T-helper 1 cell treated with Interleukin-12 subunit alpha and Interleukin-12 subunit beta and Interleukin-4 antibody, amounts not matched to agents 30 ng/mL and 1 ng/mL, for 36 hours (primary cell): Measurements from ENCODE around the gene CTBP2. TPM values are rescaled to one million over a fixed set of nuclear protein-coding genes. Genes with fewer than 3 reads are reported as not detected.
"Not testable (repeated sequence)": the region's sequence is repeated elsewhere in the genome, so short reads cannot be mapped to it uniquely, and the experiment has no call there.

Experiments
- intact Hi-C: fragments of 100-400 bp; cut with micrococcal nuclease; formaldehyde crosslinking; loops from one replicate; pipeline ENCODE4 v1.15.1; 2024
- total RNA-seq: library from RNA; stranded (reverse); gene quantifications from 2 replicates; pipeline ENCODE4 v1.2.3, GENCODE V29; 2022

CTBP2 gene
- total RNA-seq, 1 donor from 2014 or later: 0.39 TPM

GRCh38 chr10:125089469-125089868 lies 70.9 kb downstream of the CTBP2 start:
- intact Hi-C loops: no loop called here

- intact Hi-C loops: no loop called here
These were observed 72.5 kb downstream of the CTBP2 start for GRCh38 chr10:125087897-125088215.

DNA sequence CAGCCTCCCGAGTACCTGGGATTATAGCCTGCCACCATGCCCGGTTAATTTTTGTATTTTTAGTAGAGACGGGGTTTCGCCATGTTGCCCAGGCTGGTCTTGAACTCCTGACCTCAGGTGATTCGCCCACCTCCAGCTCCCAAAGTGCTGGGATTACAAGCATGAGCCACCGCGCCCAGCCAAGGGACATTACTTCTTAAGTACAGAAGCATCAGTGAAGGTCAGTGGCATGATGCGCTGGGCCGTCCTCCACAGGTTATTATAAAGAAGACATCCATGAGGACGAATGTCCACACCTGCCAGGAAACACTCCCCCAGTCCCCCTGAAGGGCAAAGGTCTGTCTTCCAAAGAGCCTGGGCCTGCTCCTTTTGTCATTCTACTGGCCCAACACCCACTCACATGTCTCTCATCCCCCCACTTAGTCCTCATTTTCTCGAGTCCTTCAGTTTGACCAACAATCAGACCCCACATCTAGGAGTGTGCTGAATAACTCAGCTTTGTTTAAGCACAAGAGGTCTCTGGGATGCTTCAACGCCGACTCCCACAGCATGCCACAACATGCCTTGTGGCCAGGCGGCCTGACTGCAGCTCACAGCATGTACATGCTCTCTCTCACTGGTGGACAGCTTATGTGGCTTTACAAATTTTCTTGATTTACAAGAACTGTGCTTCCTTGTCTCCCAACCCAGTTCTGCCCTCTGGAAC lies 73.0 kb downstream of the CTBP2 start:
- intact Hi-C loops: no loop called here

DNA sequence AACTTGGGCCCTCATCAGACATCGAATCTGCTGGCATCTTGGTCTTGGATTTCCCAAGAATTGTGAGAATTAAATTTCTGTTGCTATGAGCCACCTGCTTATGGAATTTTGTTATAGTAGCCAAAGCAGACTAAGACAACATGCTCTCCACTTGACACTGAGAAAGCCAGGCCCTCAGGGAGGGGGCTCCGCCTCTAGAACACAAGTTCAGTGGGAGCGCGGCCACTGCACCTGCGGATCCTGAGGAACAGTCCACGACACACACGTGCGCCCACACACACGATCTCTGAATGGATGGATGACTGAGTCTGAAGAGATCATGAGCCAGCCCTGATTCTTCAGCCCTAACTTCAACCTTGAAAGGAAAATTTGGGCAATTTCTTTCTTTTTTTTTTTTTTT lies 73.7 kb downstream of the CTBP2 start:
- intact Hi-C loops: no loop called here

GRCh38 chr10:125085258-125086054 lies 74.9 kb downstream of the CTBP2 start:
- intact Hi-C loops: no loop called here

DNA sequence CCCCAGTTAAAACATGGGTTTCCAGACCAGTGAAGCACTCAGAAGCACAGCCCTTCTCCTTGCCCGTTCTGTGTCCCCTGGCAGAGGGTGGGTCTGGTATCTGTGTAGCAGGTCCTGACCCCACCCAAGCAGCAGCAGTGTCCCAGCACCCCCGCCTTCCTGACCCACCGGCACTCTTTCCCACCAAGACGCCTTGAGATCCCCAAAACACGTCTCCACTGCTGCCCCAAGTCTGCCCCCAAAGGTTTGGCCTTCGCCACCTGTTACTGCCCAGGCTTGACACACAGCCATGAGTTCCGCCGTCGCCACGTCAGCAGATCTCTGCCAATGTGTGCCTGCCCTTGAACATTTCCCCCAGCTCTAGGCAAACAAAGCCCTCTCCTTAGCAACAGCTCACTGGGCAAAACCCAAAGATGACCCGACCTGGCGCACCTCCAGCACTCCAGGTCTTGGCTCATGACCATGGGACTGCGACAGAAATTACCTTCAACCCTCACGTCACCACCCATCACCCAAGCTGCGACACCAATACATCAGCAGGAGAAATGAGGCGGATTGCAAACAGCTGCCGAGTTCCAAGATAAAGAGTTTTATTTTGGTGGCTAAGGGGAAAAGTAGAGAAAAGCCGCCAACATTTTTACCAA lies 75.6 kb downstream of the CTBP2 start:
- intact Hi-C loops: no loop called here

DNA sequence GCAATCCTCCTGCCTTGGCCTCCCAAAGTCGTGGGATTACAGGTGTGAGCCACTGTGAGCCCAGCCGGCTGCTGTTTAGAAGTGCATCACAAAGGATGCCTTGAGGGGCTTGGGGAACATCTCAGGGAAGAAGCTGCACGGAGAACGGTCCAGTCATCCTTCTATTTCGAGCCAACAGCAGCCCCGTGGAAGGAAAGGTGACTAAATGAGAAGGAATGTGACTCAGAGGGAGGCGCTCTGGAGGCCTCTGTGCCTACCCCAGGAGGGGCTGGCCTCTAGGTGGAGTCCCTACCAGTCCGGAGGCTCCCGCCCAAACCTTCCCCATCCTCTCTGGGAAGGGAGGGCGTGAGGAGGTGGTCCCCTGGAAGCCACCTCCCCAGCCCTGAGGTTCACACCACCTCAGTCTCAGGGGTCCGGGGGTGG lies 76.2 kb downstream of the CTBP2 start:
- intact Hi-C loops: no loop called here

DNA sequence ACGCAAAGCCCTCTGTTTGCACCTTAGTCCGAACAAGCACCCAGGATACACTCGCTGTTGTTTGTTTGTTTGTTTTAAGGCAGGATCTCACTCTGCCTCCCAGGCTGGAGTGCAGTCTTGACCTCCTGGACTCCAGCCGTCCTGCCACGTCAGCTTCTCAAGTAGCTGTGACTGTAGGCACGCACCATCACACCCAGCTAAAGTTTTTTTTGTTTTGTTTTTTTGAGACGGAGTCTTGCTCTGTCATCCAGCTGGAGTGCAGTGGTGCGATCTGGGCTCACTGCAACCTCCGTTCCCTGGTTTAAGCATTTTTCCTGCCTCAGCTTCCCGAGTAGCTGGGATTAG lies 76.8 kb downstream of the CTBP2 start:
- intact Hi-C loops: no loop called here

DNA sequence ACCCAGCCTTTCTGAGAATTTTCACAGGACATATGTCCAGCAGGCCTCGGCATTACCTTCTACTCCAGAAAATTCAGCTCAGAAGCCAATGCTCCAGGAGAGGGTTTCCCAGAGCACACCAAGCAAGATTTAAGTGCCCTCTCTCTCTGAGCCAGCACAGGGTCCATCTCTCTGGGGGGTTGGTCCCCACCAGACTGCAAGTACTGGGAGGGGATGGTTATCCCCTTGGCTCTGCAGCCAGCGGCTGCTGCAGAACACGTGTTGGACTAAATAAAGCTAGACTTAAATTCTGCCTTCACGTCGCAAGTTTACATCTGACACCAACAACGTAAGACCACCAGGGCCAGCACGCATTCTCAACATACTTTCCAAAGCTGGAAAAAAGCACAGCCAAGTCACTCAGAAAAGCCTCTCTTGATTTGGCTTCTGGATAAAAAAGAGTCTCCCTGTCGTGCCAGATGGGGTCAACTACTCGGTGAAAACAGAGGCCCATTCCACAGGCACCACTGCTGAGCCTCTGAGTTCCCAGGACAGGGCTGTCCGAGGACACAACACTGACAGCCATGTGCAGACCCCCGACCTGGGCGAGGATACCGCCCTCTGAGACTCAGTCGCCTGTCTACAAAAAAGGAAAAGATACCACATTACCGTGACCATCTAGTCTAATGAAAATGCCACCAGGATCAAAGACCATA lies 77.3 kb downstream of the CTBP2 start:
- intact Hi-C loops: no loop called here

GRCh38 chr10:125082471-125082870 lies 77.9 kb downstream of the CTBP2 start:
- intact Hi-C loops: not testable (repeated sequence)

DNA sequence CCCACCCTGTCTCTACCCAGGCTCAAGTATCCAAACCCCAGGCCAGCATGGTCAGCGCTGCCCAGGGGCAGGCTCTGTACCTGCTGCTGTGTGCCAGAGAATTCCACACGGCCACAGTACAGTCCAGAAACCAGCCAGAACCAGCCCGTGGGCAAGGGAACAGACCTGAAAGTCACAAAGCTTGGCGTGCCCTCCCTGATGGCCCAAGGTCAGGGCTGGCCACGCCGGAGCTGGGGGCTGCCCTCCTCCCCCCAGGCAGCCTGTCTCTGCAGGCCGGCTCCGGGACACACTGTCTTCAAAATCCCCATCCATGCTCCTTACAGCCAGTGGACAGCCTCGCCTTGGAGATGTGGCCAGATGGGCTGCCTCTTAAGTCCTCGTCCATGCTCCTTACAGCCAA lies 78.4 kb downstream of the CTBP2 start:
- intact Hi-C loops: no loop called here

DNA sequence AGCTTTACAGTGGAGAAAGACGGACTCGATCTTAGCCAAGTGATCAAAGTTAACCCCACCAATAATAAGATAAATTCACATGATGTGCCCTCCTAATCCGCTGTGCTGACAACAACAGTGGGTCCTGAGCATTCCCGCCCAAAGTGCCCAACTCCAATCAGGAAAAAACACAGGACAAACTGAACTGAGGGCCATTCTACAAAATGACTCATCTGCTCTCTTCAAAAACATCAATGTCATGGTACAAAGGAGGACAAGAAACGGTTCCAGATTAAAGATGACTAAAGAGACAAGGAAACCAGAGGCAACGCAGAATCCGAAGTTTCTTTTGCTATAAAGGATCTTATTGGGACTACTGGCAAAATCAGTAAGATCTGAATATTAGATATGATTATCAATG lies 79.4 kb downstream of the CTBP2 start:
- intact Hi-C loops: no loop called here

- intact Hi-C loops: no loop called here
These were observed 80.1 kb downstream of the CTBP2 start for GRCh38 chr10:125080296-125080695.

DNA sequence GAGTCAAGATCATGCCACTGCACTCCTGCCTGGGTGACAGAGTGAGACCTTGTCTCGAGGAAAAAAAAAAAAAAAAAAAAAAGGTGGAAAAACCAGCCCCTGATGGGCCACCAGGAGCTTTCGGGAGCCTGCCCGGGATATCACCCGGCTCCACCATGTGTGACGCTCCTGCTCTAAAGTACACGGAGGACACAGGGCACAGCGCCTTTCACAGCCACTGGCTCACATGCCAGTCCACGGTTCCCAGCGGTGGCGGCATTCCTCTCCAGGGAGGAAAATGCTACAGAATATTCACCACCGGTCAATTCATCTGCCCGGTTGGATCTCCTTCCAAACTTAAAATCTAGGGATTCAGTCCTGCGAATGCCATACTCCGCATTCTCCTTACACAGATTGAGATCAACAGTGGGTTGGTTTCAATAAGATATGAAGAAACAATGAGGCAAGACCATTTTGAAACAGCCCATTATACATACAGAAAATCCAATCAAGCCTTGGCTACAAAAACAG lies 81.2 kb downstream of the CTBP2 start:
- intact Hi-C loops: no loop called here

DNA sequence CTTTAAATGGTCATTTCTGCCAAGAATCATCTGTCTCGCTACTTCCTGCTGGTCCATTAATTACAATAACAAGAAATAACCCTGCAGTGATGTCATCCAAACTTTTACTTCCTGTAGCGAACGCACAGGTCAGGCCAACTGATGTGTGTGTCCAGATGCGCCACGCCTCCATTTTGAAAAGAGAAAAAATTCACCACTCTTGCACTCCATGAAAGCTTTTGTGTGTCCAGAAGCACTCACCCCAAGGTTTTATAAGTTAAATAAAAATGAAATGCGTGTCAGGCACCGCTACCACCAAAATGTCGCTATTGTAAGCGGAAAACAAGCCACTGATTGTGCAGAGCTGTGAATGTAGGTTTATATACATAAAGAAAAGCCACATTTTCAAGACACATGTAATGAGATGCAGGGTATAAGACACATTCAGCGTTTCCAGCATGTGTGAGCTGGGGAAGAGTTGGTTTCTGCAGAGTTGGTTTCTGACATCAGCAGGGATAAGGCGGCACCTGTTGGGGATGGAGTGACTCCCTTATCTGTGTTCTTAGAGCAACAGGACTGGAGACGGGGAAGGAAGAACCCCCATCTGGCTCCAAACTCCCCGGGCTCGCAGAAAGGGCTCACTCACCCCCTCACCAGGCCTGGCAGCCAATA lies 83.3 kb downstream of the CTBP2 start:
- intact Hi-C loops: no loop called here

DNA sequence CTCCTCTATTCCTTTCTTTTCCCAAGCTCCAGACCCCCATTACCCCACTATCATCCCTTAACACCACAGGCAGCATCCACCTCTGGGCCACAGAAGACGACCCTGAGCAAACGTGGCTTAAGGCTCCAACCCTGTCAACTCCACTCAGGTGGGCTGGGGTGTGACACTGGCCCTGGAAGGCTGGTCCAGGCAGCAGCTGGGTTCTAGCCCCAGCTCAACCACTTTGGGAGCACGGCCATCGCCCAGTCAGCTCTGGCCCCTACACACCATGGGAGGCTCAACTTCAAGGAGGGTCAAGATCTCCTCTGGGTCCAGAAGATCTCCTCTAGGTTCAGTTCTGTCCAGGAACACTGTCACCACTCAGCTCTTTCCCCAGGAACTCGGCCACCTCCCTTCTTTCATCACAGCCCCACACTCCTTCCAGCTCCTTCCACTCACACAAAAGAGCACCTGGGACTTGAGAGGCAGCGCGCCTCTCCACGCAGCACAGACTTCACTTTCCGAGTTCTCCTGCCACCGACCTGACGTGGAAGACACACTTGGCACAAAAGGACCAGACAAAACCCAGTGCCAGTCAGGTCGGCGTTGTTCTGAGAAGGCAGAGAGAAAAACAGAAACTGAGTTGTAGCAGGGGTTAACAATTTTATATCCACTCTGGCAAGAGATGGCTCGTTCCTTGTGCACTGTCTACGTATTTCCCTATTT lies 84.1 kb downstream of the CTBP2 start:
- intact Hi-C loops: no loop called here

DNA sequence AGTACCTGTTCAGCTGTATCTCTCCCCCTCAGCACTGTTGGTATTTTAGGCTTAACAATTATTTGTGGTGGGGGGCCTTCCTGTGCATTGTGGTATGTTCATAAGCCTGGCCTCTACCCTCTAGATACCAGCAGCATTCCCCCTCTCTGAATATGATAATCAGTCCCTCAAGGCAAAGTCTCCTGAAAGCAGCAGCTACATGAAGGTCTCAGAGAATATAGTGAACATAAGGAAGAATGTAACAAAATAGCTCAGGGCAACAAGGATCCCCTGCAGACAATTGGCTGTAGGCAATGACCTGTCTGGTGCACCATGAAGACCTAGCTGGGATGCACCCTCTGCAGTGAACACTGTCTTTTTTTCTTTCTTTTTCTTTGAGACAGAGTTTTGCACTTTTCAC lies 86.4 kb downstream of the CTBP2 start:
- intact Hi-C loops: no loop called here

GRCh38 chr10:125072794-125073193 lies 87.6 kb downstream of the CTBP2 start:
- intact Hi-C loops: no loop called here

DNA sequence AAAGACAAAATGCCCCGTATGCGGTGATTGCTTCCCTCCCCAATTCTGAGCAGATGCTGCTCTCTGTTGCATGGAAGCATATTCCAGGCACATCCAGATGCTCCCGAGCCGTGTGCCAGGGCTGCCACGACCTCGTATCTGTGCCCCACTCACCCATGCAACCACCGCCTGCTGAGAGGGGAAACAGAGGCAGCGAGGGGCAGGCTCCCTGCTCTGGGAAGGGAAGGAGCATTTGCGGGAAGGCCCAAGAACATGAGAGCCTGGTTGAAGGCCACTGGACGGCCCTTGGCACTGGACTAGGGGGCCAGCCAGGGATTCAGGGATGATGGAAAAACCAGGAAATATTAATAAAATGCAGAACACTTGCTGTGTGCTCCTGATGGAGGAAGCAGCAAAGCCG lies 89.4 kb downstream of the CTBP2 start:
- intact Hi-C loops: no loop called here

DNA sequence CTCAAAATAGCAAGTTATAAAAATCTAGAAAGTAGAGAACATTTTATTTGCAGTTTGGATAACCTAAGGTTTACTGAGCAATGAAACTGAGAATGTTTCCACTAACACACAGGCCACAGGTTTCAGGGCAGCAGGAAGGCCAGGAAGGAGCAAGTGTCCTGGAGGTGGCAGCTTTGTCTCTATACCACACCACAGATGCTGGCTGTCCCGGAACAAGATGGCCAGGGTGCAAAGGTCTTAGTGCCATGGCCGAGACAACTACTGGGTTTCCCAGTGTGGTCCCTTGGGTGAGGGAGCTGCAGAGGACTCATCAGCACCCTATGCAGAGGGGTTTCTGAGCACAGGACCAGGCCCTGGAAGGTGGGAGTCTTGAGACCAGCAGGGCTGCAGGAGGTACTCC lies 92.0 kb downstream of the CTBP2 start:
- intact Hi-C loops: no loop called here

GRCh38 chr10:125067764-125068163 lies 92.6 kb downstream of the CTBP2 start:
- intact Hi-C loops: no loop called here
